GM21423 (cell line): ENCODE results near the gene ADCY9.
A peak's percentile ranks its signal among the peaks of the same experiment; 100 is the strongest.

Experiments
- ATAC-seq: cut with Tn5 transposase; IDR thresholded peaks from one replicate; pipeline ENCODE4 v1.9.1; 2021; ENCODE audit warnings: mild to moderate bottlenecking, moderate library complexity; ENCODE audit not compliant: unreplicated experiment

Gene ADCY9

DNA sequence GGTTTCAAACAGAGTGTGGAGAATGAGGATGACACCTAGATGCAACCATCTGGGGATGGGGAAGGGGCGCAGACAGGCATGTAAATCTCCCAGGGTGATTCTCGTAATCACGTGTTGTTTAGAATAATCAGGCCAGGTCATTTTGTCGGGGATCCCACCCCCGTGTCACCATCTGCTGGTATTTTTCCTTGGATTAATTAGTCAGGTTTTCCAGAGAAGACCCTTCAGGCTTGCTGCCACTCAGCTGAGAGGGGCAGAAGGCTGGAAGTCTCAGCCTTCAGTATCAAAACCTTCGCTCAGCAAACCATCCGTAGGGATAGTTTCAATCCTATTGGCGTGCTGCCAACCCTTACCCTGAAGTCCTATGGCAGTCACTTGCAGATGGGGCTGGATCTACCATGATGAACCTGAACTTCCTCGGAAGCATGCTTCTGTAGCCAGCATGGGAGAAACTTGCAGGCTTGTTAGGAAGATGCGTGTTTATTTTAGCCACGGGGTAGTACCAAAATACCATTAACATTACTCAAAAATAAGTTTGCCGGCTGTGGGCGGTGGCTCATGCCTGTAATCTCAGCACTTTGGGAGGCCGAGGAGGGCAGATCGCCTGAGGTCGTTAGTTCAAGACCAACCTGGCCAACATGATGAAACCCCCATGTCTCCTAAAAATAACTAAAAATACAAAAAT lies 7.5 kb upstream of the ADCY9 start:
- ATAC-seq, result no peak

DNA sequence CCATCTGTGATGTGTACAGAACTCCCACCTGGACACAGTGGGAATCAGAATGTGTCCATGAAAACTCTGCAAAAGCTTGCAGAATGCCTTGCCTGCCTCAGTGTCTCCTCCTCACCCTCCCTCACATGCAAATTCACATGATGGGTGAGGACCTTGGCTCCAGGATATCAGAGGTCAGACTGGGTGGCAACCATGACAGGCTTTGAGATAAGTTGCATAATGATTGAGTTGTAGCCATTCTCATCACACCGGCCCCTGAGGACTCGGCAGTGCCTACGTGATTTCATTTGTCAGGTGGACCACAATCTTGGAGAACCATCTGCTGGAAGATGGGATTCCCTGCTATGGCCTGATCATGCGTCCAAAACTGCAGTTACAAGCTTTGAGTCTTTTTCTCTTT lies 3.9 kb upstream of the ADCY9 start:
- no peak for ATAC-seq

DNA sequence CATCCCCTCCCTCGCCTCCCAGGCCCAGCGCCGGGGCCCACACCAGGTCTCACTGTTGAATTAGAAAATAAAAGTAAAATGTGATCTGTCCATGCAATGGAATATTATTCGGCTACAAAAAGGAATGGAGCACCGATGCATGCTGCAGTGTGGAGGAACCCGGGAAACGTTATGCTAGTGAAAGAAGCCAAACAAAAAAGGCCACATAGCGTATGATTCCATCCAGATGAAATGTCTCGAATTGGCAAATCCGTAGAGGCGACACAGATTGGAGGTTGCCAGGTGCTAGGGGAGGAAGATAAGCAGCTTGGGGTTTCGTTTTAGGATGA lies 972 bp upstream of the ADCY9 start:
- no peak for ATAC-seq

DNA sequence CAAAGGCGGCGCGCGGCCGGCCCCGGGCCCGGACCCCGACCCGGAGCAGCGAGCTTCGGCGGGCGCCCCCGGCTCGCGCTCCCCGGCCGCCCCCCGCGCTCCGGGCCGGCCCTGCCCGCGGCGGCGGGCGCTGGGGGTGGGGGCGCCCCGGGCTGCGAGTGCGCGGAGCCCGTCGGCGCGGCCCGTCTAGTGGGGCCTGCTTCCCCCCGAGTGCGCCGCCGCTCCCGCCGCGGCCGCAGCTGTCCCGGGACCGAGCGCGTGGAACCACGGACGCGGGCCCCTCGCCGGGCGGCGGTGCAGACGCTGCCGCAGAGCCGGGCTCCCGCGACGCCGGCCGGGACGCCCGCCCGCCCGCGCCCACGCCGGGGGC lies 308 bp downstream of the ADCY9 start:
- peak; percentile 16 for ATAC-seq

DNA sequence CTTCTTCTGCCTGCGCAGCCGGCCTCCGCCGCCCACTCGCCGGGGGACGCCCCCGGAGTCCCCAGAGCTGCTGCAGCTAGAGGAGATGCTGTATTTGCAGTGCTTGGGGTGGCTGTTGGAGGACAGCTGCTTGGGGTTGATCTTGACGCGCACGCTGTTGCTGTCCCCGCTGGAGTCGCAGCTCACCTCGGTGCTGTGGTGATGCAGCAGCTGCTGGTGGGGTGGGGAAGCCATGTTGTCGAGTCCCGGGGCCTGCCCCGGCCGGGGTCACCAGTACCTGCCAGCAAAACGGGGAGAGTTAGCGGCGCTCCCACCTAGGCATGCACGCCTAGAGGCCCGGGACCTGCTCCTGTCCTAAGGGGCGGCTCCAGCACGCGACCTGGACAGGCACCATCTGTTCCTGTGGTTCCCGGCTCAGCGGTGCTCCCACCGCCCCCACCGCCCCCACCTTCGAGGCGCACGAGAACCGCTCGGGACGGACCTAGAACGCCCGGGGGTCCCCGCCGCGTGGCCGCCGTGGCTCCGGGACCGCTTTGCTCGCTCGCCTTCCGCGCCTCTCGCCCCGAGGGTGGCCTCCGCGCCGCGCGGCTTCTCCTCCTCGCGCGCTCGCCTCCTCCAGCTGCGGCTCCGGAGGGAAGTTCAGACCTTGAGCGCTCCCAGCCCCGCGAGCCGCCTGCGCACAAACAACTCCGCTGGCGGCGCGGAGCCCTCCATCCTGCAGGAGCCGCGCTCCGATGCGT lies 863 bp downstream of the ADCY9 start:
- peak; percentile 35 for ATAC-seq

DNA sequence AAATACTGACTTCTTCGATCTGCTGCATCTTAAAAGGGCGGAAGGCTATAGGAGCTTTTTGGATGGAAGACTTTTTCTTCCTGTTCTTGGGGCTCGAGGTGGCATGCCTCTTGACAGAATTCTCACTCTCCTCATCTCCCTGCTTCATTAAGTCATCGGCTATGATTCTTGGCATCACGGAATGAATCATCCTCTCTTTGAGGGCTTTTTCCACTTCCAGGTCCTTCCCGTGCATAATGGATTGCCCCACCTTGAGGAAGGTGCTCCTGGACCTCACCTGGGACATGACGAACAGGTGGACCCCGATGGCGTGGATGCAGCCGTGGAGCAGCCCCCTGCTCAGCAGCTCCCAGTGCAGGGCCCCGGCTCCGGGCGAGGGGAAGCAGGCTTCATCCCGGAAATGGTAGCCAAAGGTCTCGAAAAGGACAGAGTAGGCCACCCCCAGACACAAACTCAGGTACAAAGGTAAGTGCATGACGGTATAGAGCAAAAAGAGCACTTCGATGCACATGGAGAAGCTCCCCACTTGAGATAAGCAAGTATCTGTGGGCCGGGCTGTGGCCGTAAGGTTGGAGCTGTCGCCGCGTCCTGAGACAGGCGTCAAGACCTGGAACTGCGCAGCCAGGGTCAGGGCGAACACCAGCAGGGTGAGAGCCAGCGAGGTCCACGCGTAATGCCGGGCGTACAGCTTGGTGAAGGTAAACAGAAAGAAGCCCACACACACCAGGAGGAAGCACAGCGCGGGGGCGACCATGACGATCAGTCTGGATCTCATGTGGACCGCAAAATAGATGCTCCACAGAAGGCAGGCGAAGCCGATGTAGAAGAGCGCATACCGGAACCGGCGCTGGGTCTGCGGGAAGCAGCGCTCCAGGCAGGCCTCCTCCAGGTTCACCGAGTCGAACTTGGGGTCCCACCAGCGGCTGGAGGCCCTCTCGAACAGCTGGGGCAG lies 1.7 kb downstream of the ADCY9 start:
- ATAC-seq, result no peak

DNA sequence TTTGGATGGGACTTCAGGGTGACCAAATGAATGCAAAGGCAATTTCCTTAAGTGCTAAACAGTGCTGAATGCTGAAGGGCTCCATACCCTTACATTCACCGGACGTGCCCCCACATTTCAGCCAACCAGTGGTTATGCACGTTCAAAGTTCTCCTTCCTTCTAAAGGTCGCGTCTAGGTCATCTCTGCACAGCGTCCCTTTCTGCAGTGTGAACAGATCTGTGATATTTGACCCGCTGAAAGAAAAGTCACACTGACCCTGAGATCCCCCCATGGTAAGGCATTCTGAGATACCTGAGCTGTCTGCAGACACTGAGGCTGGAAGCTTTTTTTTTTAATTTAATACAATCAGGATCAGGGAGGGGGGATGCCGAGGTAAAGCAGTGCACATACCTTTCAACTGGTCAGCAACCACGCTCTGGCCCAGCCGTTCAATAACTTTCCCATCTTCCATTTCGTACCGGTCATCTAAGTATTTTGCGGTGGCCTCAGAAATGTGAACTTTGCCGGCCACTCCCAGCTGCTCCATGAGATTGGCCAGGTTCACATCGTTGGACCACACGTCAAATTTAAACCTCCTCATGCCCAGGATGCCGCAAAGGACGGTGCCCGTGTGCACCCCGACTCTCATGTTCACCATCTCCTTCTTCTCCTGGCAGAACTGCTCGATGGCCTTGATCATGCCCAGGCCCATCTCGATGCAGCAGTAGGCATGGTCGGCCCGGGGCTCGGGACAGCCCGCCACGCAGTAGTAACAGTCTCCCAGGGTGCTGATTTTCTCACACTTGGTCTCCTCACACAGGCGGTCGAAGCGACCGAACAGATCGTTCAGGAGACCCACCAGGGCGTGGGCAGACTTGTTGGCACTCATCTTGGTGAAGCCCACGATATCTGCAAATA lies 2.6 kb downstream of the ADCY9 start:
- no peak for ATAC-seq

DNA sequence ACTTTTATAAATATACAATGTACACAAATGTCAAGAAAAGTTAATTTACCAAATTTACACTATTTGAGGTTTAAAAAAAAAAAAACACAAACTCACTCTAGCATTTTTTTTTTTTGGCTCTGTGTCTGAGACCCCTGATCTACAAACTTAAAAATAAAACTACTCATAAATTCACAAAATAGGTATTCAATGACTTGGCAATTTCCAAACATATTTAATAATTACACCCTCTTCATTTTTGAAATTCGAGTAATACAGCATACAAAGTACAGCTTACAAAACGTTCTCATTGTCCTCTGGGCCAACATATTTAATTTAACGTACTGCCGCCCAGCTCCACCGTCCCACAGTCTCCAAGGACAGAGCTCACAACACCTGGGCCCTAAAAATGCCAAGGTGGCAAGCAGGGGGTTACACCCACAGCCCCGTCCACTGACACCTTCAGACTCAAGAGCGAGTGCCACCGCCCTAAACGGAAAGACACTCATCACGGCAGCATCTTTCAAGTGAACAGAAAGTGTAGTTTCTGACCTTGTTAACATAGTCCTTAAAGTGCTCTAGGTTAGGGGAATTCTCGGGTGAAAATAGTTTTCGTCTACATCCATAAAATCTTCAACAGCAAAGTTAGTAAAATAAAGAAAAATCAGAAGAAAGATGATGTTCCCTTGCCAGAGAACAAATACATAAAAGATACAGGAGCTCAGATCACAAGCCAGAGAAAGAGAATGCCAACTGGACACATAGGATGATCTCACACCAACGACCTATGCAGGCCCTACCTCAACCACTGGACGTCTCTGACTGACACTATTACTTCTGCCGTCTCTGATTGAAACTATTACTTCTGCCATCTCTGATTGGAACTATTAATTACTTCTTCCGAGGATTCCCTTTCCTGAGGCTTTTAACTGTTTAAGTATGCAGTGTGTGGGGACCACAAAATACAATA lies 4.2 kb downstream of the ADCY9 start:
- no peak for ATAC-seq

DNA sequence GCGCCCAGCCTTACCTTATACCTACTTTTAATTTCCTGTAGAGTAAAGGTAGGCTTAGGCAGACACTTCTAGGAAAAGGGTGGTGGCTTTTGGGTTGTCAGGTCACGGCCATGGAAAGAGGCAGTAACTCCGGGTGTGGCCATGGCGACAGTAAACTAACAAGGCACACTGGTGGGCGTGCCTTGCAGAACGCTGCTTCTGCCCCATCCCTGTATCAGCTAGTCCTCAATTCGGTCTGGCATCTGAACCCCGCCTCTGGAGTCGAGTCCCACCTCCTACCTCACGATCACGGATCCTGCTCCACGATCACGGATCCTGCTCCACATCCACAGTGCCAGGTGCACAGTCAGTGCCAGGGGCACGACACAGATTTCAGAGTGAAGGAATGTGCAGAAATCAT lies 5.6 kb downstream of the ADCY9 start:
- no peak for ATAC-seq

DNA sequence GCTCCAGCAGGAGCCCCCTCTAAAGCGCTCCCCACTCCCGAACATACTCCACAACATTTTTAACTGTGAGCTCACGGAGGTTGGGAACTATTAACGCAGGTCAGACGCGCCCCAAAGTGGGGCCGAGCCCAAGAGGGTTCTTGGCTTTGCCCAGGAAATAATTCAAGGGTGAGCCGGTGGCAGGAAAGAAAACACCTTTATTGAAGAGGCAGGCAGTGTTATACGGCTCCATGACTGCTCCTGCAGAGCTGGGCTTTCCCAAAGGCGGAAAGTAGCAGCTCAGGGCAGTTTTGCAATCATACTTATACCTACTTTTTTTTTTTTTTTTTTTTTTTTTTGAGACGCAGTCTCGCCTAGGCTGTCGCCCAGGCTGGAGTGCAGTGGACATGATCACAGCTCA lies 6.2 kb downstream of the ADCY9 start:
- no peak for ATAC-seq

DNA sequence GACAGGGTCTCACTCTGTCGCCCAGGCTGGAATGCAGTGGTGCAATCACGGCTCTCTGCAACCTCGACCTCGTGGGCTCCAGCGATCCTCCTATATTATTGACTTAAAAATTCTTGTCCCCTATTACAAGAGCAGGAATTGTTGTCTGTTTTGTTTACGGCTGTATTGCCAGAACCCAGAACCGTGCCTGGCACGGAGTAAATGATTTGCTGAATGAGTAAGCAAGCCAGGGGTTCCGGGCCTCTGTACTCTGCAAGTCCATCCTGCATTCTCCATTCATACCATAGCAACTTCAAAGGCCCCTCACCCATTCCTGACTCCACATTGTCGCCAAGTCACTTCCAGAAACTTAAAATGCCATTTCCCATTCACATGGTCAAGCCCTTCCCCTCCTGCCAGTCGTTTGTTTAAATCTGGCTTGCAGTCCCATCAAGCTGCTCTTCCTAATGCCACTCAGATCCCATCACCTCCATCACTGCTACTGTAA lies 6.9 kb downstream of the ADCY9 start:
- ATAC-seq, result no peak

DNA sequence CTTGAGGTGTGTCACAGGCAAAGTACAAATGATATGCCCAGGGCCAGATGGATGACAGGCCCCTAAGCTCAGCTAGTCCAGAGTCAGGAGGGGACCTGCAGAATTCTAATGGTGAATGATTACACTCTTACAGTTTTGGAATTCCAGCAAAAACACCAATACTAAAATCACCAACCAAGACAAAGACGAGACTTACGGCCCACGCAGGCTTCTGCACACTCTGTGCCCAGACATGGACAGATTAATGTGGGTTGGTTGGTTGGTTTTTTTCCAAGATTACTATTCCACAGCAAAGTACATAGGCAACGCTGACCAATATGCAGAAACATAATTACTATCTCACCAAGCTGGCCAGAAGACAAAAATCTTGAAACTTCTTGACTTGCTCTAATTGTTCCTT lies 9.7 kb downstream of the ADCY9 start:
- ATAC-seq, result no peak

DNA sequence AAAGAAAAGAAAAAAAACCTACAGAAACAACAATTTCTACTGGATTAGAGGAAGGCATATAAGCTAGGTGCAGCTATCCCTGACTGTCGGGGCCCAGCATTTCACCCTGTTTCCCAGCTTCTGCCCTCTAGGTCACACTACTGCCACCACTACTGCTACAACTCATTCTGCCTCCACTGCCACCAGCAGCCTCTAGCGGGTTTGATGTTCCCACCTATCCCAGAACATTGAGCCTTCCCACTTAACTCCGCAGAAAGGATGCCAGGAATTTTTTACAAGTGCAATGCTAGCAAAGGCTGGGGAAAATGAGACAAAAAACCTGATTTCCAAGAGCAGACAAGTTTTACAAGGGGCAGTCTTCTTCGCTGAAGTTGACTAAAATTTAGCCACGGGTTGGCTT lies 10.4 kb downstream of the ADCY9 start:
- no peak for ATAC-seq

DNA sequence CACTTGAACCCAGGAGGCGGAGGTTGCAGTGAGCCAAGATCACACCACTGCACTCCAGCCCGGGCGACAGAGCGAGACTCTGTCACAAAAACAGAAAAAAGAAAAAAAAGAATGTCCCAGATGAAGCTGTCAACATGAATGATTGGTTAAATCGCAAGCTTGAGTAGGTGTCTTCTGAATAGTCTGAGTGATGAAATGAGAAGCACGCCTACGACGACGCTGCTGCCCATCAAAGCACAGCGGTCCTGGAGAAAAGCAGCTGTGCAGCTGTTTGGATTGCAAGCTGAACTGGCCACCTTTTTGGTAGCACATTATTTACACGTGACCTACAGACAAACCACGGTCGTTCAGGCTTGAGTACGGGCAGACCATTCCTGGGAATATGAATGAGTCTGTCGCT lies 12.5 kb downstream of the ADCY9 start:
- no peak for ATAC-seq

DNA sequence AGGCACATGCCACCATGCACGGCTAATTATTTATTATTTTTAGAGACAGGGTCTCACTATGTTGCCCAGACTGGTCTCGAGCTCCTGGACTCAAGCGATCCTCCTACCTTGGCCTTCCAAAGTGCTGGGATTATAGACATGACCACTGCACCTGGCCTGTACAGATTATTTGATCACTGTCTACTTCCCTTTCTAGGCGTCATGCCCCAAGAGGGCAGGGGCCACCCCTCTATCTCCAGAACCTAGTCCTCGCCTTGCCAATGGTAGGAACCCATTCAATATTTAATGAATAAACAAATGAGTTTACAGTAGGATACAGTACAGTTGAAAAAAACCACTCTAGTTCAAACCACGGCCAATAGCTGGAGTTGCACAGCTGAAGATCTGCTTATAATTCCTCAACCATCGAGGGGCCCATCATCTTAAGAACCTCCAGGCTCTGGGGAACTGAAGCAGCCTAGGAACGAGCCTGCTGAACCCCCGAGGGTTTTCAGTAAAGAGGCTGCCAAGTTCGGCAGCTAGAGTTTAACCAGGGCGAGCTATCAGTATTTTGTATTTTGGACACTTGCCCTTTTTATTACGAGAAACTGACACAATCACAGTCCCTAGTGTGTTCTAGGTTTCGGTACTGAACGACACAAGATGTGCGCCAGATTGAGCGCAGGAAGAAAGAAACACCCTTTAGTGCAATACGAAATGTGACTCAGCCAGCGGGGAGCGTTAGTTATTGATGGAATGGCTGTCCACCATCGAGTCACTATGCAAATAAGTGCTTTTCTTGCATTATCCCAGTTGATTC lies 14.6 kb downstream of the ADCY9 start:
- ATAC-seq, result no peak

DNA sequence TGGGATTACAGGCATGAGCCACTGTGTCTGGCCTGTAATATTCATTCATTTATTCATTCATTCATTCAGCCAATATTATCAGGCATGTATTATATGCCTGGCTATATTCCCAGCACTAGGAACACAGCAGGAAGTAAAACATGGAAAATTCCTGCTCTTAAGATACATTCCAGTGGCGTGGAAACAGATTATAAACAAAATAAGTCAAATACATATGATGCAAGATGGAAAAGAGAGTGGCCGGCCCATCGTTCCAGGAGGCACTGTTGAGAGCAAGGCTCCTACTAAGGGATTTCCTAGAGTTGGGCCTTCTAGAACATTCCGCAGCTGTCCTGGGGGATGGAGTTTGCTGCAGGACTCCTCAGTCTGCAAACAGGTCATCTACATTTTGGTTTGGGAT lies 17.7 kb downstream of the ADCY9 start:
- no peak for ATAC-seq

DNA sequence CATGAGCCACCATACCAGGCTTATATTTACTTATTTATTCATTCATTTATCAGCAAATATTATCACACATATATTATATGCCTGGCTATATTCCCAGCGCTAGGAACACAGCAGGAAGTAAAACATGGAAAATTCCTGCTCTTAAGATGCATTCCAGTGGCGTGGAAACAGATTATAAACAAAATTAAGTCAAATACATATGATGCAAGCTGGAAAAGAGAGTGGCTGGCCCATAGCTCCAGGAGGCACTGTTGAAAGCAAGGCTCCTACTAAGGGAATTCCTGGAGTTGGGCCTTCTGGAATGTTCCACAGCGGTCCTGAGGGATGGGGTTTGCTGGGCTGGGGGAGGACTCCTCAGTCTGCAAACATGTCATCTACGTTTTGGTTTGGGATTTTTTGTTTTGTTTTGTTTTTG lies 18.4 kb downstream of the ADCY9 start:
- no peak for ATAC-seq

DNA sequence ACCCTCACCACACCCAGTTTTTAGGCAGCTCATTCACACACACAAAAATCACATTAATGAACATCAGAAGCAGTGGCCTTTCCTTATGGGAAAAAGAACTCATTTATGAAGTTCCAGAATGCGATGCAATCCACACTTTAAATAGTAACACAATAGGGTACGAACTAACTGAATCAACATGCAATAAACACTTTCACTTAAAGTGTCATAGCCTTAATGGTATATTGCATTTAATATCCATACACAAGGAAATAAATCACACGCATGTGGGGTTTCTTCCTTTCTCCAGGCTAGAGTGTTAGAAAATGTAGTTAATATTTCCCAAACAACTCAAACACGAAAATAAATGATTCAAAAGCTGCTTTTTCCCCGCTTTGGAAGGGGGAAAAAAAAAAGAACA lies 19.7 kb downstream of the ADCY9 start:
- ATAC-seq, result no peak
